GM12875 (cell line): ENCODE data around the gene USP5.
"Not testable (repeated sequence)": the region's sequence is repeated elsewhere in the genome, so short reads cannot be mapped to it uniquely, and the experiment has no call there.

Experiments used
- H3K4me3 ChIP-seq: one replicate; pipeline ENCODE4 v1.5.1; 2011; ENCODE audit warnings: low read depth, low read length, control low read depth
- TF ChIP-seq, protein P1 (sequence below): IDR thresholded peaks from 2 replicates; pipeline ENCODE4 v1.5.1; 2011; ENCODE audit warnings: low read depth, mild to moderate bottlenecking, control low read depth, inconsistent platforms, low read length, moderate library complexity, borderline replicate concordance; ENCODE audit not compliant: insufficient read depth

The USP5 gene

GRCh38 chr12:6873094-6874014, 21.4 kb downstream of the USP5 start, which contains the start of gene SPSB2:
Gene SPSB2 (minus strand): TSS chr12:6873303. CDS start chr12:6872901, 402 bp downstream.
- H3K4me3 ChIP-seq, result peak within 1 kb of the TSS; percentile 52
- TF ChIP-seq, protein P1, sequence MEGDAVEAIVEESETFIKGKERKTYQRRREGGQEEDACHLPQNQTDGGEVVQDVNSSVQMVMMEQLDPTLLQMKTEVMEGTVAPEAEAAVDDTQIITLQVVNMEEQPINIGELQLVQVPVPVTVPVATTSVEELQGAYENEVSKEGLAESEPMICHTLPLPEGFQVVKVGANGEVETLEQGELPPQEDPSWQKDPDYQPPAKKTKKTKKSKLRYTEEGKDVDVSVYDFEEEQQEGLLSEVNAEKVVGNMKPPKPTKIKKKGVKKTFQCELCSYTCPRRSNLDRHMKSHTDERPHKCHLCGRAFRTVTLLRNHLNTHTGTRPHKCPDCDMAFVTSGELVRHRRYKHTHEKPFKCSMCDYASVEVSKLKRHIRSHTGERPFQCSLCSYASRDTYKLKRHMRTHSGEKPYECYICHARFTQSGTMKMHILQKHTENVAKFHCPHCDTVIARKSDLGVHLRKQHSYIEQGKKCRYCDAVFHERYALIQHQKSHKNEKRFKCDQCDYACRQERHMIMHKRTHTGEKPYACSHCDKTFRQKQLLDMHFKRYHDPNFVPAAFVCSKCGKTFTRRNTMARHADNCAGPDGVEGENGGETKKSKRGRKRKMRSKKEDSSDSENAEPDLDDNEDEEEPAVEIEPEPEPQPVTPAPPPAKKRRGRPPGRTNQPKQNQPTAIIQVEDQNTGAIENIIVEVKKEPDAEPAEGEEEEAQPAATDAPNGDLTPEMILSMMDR, result no peak

- not testable (repeated sequence) for H3K4me3 ChIP-seq
Observed at GRCh38 chr12:6874015-6874368, 22.0 kb downstream of the USP5 start.

- not testable (repeated sequence) for H3K4me3 ChIP-seq
Observed at GRCh38 chr12:6879824-6880223, 27.9 kb downstream of the USP5 start.

DNA sequence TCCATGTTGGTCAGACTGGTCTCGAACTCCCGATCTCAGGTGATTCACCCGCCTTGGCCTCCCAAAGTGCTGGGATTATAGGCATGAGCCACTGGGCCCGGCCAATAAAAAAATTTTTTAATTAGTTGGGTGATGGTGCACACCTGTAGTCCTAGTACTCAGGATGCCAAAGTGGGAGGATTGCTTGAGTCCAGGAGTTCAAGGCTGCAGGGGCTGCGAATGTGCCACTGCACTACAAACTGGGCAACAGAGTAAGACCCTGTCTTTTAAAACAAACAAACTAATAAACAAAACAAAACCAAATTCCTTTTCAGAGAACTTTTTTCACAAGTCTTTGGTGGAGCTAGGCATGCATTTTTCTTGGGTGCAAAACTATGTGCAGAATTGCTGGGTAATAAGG, 31.3 kb downstream of the USP5 start:
- TF ChIP-seq, protein P1, result no peak
- H3K4me3 ChIP-seq, result no peak overlapping the region

GRCh38 chr12:6883683-6884082, 31.7 kb downstream of the USP5 start:
- TF ChIP-seq, protein P1, result no peak
- no peak overlapping the region for H3K4me3 ChIP-seq

DNA sequence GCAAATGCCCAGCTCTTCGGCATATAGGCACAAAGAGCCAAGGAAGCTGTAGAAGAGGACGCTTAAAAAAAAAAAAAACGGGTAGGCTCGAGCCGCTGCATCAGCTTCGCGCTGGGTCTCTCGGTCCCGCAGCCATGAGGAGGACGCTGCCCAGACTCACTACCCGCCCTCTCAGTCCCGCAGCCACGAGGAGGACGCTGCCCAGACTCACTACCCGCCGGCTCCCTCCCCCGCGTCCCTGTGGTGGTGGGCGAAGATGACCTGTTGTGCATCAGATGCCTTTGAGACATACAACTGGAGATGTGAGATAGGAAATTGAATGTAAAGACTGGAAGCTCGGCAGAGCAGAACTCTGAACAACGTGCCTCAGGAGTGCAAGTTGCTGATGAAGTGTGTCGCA, 32.6 kb downstream of the USP5 start:
- TF ChIP-seq, protein P1, result no peak
- no peak overlapping the region for H3K4me3 ChIP-seq

DNA sequence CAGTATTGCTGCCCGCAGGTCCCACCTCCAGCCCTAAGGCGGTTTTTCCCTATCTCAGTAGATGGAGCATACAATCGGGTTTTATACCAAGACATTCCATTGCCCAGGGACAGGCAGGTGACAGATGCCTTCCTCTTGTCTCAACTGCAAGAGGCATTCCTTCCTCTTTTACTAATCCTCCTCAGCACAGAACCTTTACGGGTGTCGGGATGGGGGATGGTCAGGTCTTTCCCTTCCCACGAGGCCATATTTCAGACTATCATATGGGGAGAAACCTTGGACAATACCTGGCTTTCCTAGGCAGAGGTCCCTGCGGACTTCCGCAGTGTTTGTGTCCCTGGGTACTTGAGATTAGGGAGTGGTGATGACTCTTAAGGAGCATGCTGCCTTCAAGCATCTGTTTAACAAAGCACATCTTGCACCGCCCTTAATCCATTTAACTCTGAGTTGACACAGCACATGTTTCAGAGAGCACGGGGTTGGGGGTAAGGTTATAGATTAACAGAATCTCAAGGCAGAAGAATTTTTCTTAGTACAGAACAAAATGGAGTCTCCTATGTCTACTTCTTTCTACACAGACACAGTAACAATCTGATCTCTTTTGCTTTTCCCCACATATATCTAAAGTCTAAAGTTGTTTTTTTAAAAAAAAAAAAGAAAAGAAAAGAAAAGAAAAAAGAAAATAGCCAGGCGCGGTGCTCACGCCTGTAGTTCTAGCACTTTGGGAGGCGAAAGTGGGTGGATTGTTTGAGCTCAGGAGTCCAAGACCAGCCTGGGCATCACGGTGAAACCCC, 34.5 kb downstream of the USP5 start:
- H3K4me3 ChIP-seq, result not testable (repeated sequence)

- TF ChIP-seq, protein P1, result no peak
- H3K4me3 ChIP-seq, result no peak overlapping the region
Observed at GRCh38 chr12:6887460-6887859, 35.5 kb downstream of the USP5 start.

DNA sequence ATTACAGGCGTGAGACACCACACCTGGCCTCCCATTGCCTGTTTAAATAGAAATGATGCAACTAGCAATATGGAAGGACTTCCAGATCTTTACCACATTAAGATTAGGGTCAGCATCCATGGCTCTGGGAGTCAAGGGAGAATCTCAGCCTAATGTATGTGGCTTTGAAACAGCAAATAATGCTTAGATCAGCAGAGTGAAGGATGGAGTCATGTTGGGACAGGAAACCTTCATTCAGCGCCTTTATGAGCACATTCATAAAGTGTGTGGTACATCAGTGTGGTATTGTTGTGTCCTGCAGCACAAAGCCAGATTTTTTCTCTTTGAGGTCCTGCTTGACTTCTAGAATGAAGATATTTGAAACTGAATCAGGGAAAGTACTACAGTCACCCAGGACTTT, 36.4 kb downstream of the USP5 start:
- no peak overlapping the region for H3K4me3 ChIP-seq
- TF ChIP-seq, protein P1, result no peak

- H3K4me3 ChIP-seq, result not testable (repeated sequence)
Observed at GRCh38 chr12:6888794-6889193, 36.8 kb downstream of the USP5 start.

GRCh38 chr12:6889775-6890573, 38.0 kb downstream of the USP5 start:
- not testable (repeated sequence) for H3K4me3 ChIP-seq
